Activated naive CD8-positive, alpha-beta T cell treated with anti-CD3 and anti-CD28 coated beads, Interleukin-2, amount 50 U/mL, for 24 hours (primary cell): ENCODE data around the gene GHRH.

ENCODE experiments used
- ATAC-seq: fragments of 150-1000 bp; cut with Tn5 transposase; one replicate; pipeline ENCODE4 v1.10.0; 2021
- DNase-seq: peaks from one replicate; pipeline ENCODE4 v3.0.0; 2021
- H3K27ac Mint-ChIP-seq: one replicate; pipeline ENCODE4 v1.8.0; 2021; ENCODE audit warnings: mild to moderate bottlenecking, mixed read lengths
- H3K27me3 Mint-ChIP-seq: one replicate; pipeline ENCODE4 v1.8.0; 2021; ENCODE audit warnings: mixed read lengths
- H3K36me3 Mint-ChIP-seq: one replicate; pipeline ENCODE4 v1.8.0; 2021; ENCODE audit warnings: low read depth, mixed read lengths
- H3K4me1 Mint-ChIP-seq: one replicate; pipeline ENCODE4 v1.8.0; 2021; ENCODE audit warnings: mixed read lengths
- H3K4me3 Mint-ChIP-seq: one replicate; pipeline ENCODE4 v1.8.0; 2021; ENCODE audit warnings: mild to moderate bottlenecking, moderate library complexity, mixed read lengths
- H3K9me3 Mint-ChIP-seq: one replicate; pipeline ENCODE4 v1.8.0; 2021; ENCODE audit warnings: mixed read lengths

GHRH gene

GRCh38 chr20:37228082-37228481, 33.5 kb downstream of the GHRH start:
- H3K4me3 Mint-ChIP-seq, result no peak overlapping the region

GRCh38 chr20:37226889-37227288, 34.7 kb downstream of the GHRH start:
- H3K9me3 Mint-ChIP-seq, result no peaks in the 10 kb centered on the region
- DNase-seq (no peak), ATAC-seq (no peak)
- H3K4me1 Mint-ChIP-seq, result no peaks in the 10 kb centered on the region
- peaks cover 76% of the 10 kb centered on the region for H3K36me3 Mint-ChIP-seq
- H3K27ac Mint-ChIP-seq, result no peak overlapping the region
- H3K4me3 Mint-ChIP-seq, result no peak overlapping the region
- no peaks in the 10 kb centered on the region for H3K27me3 Mint-ChIP-seq

More at GRCh38 chr20:37228082-37228481, 33.5 kb downstream of the GHRH start:
- ATAC-seq (no peak), DNase-seq (no peak)
- H3K9me3 Mint-ChIP-seq, result no peaks in the 10 kb centered on the region
- H3K4me1 Mint-ChIP-seq, result no peaks in the 10 kb centered on the region
- peaks cover 75% of the 10 kb centered on the region for H3K36me3 Mint-ChIP-seq
- H3K27me3 Mint-ChIP-seq, result no peaks in the 10 kb centered on the region
- no peak overlapping the region for H3K27ac Mint-ChIP-seq

DNA sequence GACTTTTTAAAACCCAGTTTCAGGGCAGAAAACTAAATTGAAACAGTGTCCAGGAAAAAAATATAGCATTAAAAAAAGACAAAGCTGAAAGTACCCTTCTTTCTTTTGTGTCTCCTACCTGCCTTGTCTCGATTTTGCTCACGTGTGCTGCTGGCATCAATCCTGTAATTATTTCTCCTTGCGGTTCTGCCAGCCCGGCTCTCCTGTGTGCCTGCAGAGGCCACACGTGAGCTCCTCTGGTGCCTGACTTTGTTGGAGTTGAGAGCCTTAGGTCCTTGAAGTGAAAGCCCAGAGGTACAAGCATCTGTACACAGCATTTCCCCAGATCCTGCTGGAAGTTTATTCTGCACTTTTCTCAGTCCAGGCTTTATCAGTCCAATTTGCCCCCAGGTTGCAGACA, 36.5 kb downstream of the GHRH start:
- Mint-ChIP-seq H3K36me3 (peaks cover 69% of the 10 kb centered on the region), H3K9me3 (no peaks in the 10 kb centered on the region), H3K27ac (no peak overlapping the region), H3K4me1 (no peaks in the 10 kb centered on the region), H3K27me3 (no peaks in the 10 kb centered on the region), H3K4me3 (no peak overlapping the region)
- DNase-seq (no peak), ATAC-seq (no peak)

GRCh38 chr20:37223053-37223452, 38.6 kb downstream of the GHRH start:
- DNase-seq (no peak), ATAC-seq (peak; percentile 43)
- Mint-ChIP-seq H3K9me3 (no peaks in the 10 kb centered on the region), H3K4me1 (no peaks in the 10 kb centered on the region), H3K36me3 (peaks cover 62% of the 10 kb centered on the region), H3K27me3 (no peaks in the 10 kb centered on the region), H3K27ac (peak overlapping the region; percentile 37), H3K4me3 (no peak overlapping the region)

GRCh38 chr20:37222086-37222485, 39.5 kb downstream of the GHRH start:
- H3K9me3 Mint-ChIP-seq, result no peaks in the 10 kb centered on the region
- peaks cover 53% of the 10 kb centered on the region for H3K36me3 Mint-ChIP-seq
- no peak overlapping the region for H3K4me3 Mint-ChIP-seq
- no peaks in the 10 kb centered on the region for H3K4me1 Mint-ChIP-seq
- DNase-seq (no peak), ATAC-seq (no peak)
- H3K27me3 Mint-ChIP-seq, result no peaks in the 10 kb centered on the region
- no peak overlapping the region for H3K27ac Mint-ChIP-seq

DNA sequence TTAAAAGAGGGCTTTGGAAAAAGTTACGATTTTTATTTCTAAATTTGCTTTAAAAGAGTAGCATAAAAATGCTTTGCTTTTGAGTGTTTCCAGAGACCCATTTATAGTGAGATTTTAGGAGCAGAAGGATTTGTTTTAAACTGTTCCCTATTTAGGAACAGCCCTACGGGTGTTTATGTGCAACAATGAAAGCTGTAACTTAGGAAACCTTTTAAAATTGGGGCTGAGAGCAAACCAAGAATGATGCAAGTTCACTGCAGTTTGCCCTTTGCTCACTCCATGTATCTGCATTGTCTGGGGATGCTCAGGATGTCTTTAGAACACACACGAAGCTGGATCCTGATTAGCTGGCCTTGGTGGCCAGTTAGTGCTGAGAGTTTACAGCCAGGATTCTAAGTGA, 40.9 kb downstream of the GHRH start:
- ATAC-seq (no peak), DNase-seq (no peak)
- no peak overlapping the region for H3K27ac Mint-ChIP-seq
- no peaks in the 10 kb centered on the region for H3K4me1 Mint-ChIP-seq
- no peaks in the 10 kb centered on the region for H3K9me3 Mint-ChIP-seq
- no peak overlapping the region for H3K4me3 Mint-ChIP-seq
- no peaks in the 10 kb centered on the region for H3K27me3 Mint-ChIP-seq
- peaks cover 55% of the 10 kb centered on the region for H3K36me3 Mint-ChIP-seq

- ATAC-seq (no peak), DNase-seq (no peak)
Observed at GRCh38 chr20:37219751-37220668, 41.6 kb downstream of the GHRH start.

DNA sequence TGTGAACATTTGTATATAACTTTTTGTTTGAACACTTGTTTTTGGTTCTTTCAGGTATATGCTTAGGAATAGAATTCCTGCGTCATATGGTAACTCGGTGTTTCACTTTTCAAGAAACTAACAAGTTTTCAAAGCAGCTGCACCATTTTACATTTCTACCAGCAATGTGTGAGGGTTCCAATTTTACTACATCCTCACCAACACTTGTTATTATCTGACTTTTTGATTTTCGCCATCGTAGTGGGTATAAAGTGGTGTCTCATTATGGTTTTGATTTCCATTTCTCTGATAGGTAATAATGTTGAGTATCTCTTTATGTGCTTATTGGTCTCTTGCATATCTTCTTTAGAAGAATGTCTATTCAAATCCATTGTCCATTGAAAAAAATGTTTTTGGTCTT, 42.6 kb downstream of the GHRH start:
- peaks cover 52% of the 10 kb centered on the region for H3K36me3 Mint-ChIP-seq
- H3K27ac Mint-ChIP-seq, result no peak overlapping the region
- no peak overlapping the region for H3K4me3 Mint-ChIP-seq
- ATAC-seq (no peak), DNase-seq (no peak)
- H3K27me3 Mint-ChIP-seq, result no peaks in the 10 kb centered on the region
- H3K9me3 Mint-ChIP-seq, result no peaks in the 10 kb centered on the region
- peaks cover 11% of the 10 kb centered on the region for H3K4me1 Mint-ChIP-seq

More at GRCh38 chr20:37219751-37220668, 41.6 kb downstream of the GHRH start:
- no peaks in the 10 kb centered on the region for H3K9me3 Mint-ChIP-seq
- H3K36me3 Mint-ChIP-seq, result peaks cover 55% of the 10 kb centered on the region
- H3K27me3 Mint-ChIP-seq, result no peaks in the 10 kb centered on the region
- H3K4me1 Mint-ChIP-seq, result peaks cover 7% of the 10 kb centered on the region
- H3K4me3 Mint-ChIP-seq, result no peak overlapping the region
- H3K27ac Mint-ChIP-seq, result no peak overlapping the region

GRCh38 chr20:37218441-37218840, 43.2 kb downstream of the GHRH start:
- no peak overlapping the region for H3K4me3 Mint-ChIP-seq
- no peaks in the 10 kb centered on the region for H3K27me3 Mint-ChIP-seq
- no peaks in the 10 kb centered on the region for H3K9me3 Mint-ChIP-seq
- H3K36me3 Mint-ChIP-seq, result peaks cover 51% of the 10 kb centered on the region
- no peak for DNase-seq
- H3K4me1 Mint-ChIP-seq, result peaks cover 11% of the 10 kb centered on the region
- no peak overlapping the region for H3K27ac Mint-ChIP-seq
- no peak for ATAC-seq

- Mint-ChIP-seq H3K4me1 (peaks cover 3% of the 10 kb centered on the region), H3K4me3 (no peak overlapping the region), H3K9me3 (no peaks in the 10 kb centered on the region), H3K36me3 (peaks cover 49% of the 10 kb centered on the region), H3K27me3 (no peaks in the 10 kb centered on the region), H3K27ac (no peak overlapping the region)
- ATAC-seq, result no peak
- no peak for DNase-seq
Observed at GRCh38 chr20:37209661-37210314, 51.8 kb downstream of the GHRH start.

DNA sequence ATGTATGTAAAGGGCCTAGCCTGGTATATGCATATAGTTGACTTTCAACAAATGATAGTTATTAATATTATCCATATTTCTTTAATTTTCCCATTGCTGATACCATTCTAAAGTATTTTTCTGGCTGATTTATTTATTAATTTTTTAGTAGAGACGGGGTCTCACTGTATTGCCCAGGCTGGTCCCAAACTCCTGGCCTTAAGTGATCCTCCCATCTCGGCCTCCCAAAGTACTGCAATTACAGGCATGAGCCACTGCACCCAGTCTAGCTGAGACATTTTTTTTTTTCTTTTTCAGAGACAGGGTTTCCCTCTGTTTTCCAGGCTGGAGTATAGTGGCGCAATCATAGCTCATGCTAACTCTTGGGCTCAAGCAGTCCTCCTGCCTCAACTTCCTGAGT, 52.4 kb downstream of the GHRH start:
- no peaks in the 10 kb centered on the region for H3K27me3 Mint-ChIP-seq
- no peak overlapping the region for H3K27ac Mint-ChIP-seq
- peaks cover 51% of the 10 kb centered on the region for H3K36me3 Mint-ChIP-seq
- ATAC-seq (no peak), DNase-seq (no peak)
- no peaks in the 10 kb centered on the region for H3K9me3 Mint-ChIP-seq
- no peaks in the 10 kb centered on the region for H3K4me1 Mint-ChIP-seq
- H3K4me3 Mint-ChIP-seq, result no peak overlapping the region

DNA sequence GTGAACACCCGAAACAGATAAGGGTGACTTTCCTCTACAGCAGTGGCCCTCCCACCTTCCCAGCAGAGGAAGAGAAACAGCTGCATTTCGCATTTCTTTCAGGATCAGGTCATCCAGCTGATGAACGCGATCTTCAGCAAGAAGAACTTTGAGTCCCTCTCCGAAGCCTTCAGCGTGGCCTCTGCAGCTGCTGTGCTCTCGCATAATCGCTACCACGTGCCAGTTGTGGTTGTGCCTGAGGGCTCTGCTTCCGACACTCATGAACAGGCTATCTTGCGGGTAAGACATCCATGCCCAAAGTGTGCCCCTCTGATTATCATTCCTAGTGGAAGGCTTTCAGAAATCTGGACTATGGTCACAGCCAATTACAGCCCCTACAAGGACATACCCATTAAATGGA, 54.4 kb downstream of the GHRH start:
- Mint-ChIP-seq H3K4me3 (no peak overlapping the region), H3K27ac (no peak overlapping the region), H3K4me1 (no peaks in the 10 kb centered on the region), H3K36me3 (peaks cover 47% of the 10 kb centered on the region), H3K27me3 (no peaks in the 10 kb centered on the region), H3K9me3 (no peaks in the 10 kb centered on the region)
- no peak for DNase-seq
- no peak for ATAC-seq

DNA sequence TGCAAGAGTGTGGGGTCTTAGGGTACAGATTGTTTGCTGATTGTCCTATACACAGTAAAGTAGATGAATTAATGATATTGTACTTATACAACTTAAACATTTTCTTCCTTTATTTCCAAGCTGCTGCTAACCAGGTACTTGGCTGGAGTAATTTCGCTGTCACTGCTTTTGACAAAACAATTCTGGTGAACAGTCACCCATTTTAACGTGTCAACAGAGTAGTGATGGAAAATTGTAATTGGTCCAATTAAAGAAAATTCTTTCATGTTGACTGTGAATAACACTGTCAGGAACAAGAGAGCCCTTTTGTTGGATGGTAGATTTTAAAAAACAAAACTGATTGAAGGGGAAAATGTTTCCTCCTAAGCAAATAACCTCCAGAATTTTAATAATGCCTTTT, 55.8 kb downstream of the GHRH start:
- DNase-seq, result no peak
- no peaks in the 10 kb centered on the region for H3K27me3 Mint-ChIP-seq
- no peaks in the 10 kb centered on the region for H3K9me3 Mint-ChIP-seq
- H3K27ac Mint-ChIP-seq, result no peak overlapping the region
- H3K36me3 Mint-ChIP-seq, result peaks cover 58% of the 10 kb centered on the region
- no peaks in the 10 kb centered on the region for H3K4me1 Mint-ChIP-seq
- H3K4me3 Mint-ChIP-seq, result no peak overlapping the region
- ATAC-seq, result no peak

GRCh38 chr20:37205130-37205529, 56.5 kb downstream of the GHRH start:
- Mint-ChIP-seq H3K27ac (no peak overlapping the region), H3K4me3 (no peak overlapping the region)
- no peak for DNase-seq

GRCh38 chr20:37204056-37204455, 57.6 kb downstream of the GHRH start:
- H3K27ac Mint-ChIP-seq, result no peak overlapping the region
- H3K9me3 Mint-ChIP-seq, result no peaks in the 10 kb centered on the region
- no peak overlapping the region for H3K4me3 Mint-ChIP-seq
- ATAC-seq (no peak), DNase-seq (no peak)
- peaks cover 64% of the 10 kb centered on the region for H3K36me3 Mint-ChIP-seq
- no peaks in the 10 kb centered on the region for H3K27me3 Mint-ChIP-seq
- no peaks in the 10 kb centered on the region for H3K4me1 Mint-ChIP-seq

More at GRCh38 chr20:37205130-37205529, 56.5 kb downstream of the GHRH start:
- Mint-ChIP-seq H3K27me3 (no peaks in the 10 kb centered on the region), H3K4me1 (no peaks in the 10 kb centered on the region), H3K36me3 (peaks cover 64% of the 10 kb centered on the region), H3K9me3 (no peaks in the 10 kb centered on the region)
- no peak for ATAC-seq
